Right lobe of liver (tissue), 4 donors: Measurements from ENCODE around the gene VDAC1.

Experiments
- POLR2A ChIP-seq: fragments of 450-650 bp; IDR thresholded peaks from one replicate; pipeline ENCODE4 v1.6.1; 2017; ENCODE audit warnings: antibody characterized with exemption, mild to moderate bottlenecking
- TF ChIP-seq, protein P1 (sequence below), 4 donors: fragments of 200-600 bp in 3 of 4; fragments of 450-650 bp in 1 of 4; IDR thresholded peaks; one replicate each; pipeline versions ENCODE4 v1.5.1 to v1.8.0; 2016 to 2022; ENCODE audit warnings: antibody characterized with exemption in 4 of 4, mild to moderate bottlenecking in 2 of 4
- donor health status: DM: no; HTN: no; CAD: no.
- donor health status: DM: no; HTN: no; CAD: no.
- donor health status: DM: no; HTN: yes; CAD: no.

DNA sequence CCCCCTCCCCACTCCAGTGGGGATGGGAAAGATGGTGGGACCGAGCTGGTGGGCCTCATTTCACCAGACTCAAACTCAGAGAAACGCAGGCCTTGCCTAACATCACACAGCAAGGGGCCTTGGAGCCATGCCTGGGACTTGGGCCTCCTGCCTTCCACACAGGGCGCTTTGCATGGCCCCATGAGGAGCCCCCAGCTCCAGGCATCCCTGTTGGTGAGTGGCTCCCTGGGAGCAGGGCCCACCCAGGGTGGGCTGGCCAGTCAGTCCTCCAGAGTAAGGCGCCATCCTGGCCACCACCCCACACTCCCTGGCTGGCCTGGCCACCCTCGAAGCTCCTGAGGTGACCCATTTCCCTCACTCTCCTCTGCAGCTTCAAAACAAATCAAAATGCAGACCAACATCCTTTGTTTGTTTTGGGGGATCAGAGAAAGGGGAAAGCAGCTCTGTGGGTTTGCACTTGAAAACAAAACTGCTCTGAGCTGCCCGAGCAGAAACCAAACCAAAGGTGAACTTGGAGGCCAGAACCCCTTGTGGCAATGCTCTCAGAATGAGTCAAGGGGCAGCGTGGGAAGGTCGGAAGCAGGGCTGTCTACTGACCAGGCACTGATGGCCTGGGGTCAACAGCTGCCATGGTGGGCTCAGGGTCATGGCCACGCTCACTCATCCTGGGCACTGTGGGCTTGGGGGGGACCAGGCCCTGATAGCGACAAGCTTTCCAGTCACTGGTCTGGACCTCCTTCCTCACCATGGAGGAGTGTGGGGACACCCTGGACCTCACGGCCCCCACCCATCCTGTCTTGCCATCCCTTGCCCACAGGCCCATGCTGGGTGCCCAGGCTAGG lies 37.0 kb upstream of the VDAC1 start:
- TF ChIP-seq POLR2A, result no peak
- TF ChIP-seq, protein P1, sequence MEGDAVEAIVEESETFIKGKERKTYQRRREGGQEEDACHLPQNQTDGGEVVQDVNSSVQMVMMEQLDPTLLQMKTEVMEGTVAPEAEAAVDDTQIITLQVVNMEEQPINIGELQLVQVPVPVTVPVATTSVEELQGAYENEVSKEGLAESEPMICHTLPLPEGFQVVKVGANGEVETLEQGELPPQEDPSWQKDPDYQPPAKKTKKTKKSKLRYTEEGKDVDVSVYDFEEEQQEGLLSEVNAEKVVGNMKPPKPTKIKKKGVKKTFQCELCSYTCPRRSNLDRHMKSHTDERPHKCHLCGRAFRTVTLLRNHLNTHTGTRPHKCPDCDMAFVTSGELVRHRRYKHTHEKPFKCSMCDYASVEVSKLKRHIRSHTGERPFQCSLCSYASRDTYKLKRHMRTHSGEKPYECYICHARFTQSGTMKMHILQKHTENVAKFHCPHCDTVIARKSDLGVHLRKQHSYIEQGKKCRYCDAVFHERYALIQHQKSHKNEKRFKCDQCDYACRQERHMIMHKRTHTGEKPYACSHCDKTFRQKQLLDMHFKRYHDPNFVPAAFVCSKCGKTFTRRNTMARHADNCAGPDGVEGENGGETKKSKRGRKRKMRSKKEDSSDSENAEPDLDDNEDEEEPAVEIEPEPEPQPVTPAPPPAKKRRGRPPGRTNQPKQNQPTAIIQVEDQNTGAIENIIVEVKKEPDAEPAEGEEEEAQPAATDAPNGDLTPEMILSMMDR (IDR thresholded peaks at IDR 0.05), result no peak
